Endothelial cell of umbilical vein (primary cell): Measurements from ENCODE around the gene TLR5. TPM values are rescaled to one million over a fixed set of nuclear protein-coding genes. Genes with fewer than 3 reads are reported as not detected.

Experiments used
- BruUV-seq: library from RNA; stranded (reverse); fragments of 400-500 nt; replicated peaks from 2 replicates; lab custom pipeline; 2021; lab: Mats Ljungman, UMichigan
- CTCF ChIA-PET: fragments of 300-600, 350-600 bp; sonication (Branson Sonifier 250); formaldehyde crosslinking; loops from one replicate; lab custom pipeline; 2021; ENCODE audit warnings: antibody characterized with exemption, inconsistent platforms; lab: Charles Lee
- POLR2A ChIA-PET: fragments of 300-600, 350-600 bp; sonication (Branson Sonifier 250); formaldehyde crosslinking; loops from one replicate; lab custom pipeline; 2021; ENCODE audit warnings: antibody characterized with exemption, inconsistent platforms; lab: Charles Lee
- DNase-seq: peaks from one replicate; pipeline ENCODE4 v3.0.0-alpha.2; 2011; ENCODE audit warnings: low read depth, low spot score
- FAIRE-seq: peaks from 2 replicates; lab custom pipeline; 2011; peaks lifted over from hg19 to GRCh38; lab: Jason Lieb, UNC
- H2AFZ ChIP-seq: 2 replicates; pipeline ENCODE4 v1.6.0; 2012; ENCODE audit warnings: low read depth, low read length, control low read depth, inconsistent platforms
- H3K27ac ChIP-seq: 2 replicates; pipeline ENCODE4 v1.5.1; 2011; ENCODE audit warnings: low read depth, mild to moderate bottlenecking, control low read depth, low read length, moderate library complexity; ENCODE audit not compliant: insufficient read depth
- H3K27me3 ChIP-seq, 2 experiments: 2 replicates each; pipeline versions ENCODE4 v1.6.0 to v1.6.1; 2011; ENCODE audit warnings: low read length in 2 of 2, mixed read lengths in 1 of 2; ENCODE audit not compliant: control insufficient read depth in 2 of 2, insufficient read depth in 2 of 2
- H3K36me3 ChIP-seq, 2 experiments: 2 replicates in 1 of 2; 3 replicates in 1 of 2; pipeline ENCODE4 v1.5.1; 2011; ENCODE audit warnings: low read length in 2 of 2, mild to moderate bottlenecking in 1 of 2, moderate library complexity in 1 of 2; ENCODE audit not compliant: control insufficient read depth in 2 of 2, insufficient read depth in 2 of 2; ENCODE audit errors: extremely low read depth in 1 of 2
- H3K4me1 ChIP-seq: 3 replicates; pipeline ENCODE4 v1.5.1; 2011; ENCODE audit warnings: mild to moderate bottlenecking, low read length; ENCODE audit not compliant: control insufficient read depth, insufficient read depth; ENCODE audit errors: extremely low read depth
- H3K4me2 ChIP-seq: 2 replicates; pipeline ENCODE4 v1.6.1; 2011; ENCODE audit warnings: low read length, control low read depth, mixed read lengths; ENCODE audit not compliant: insufficient read depth
- H3K4me3 ChIP-seq, 3 experiments: fragments of 200-600 bp in 1 of 3; sonication (generic), shearing (Covaris generic) in 1 of 3; replicated peaks in 1 of 3; 2 replicates each; pipeline ENCODE4 v1.5.1; 2011 to 2016; ENCODE audit warnings: control low read depth in 3 of 3, low read length in 3 of 3, mild to moderate bottlenecking in 2 of 3, inconsistent platforms in 1 of 3, low read depth in 1 of 3, moderate library complexity in 1 of 3; ENCODE audit not compliant: insufficient read depth in 1 of 3
- H3K79me2 ChIP-seq: 2 replicates; pipeline ENCODE4 v1.6.0; 2012; ENCODE audit warnings: low read length, inconsistent platforms; ENCODE audit not compliant: control insufficient read depth, insufficient read depth
- H3K9ac ChIP-seq: replicated peaks from 2 replicates; pipeline ENCODE3; 2011; ENCODE audit warnings: low read length, control low read depth; ENCODE audit not compliant: insufficient read depth; ENCODE audit errors: extremely low read depth
- H3K9me1 ChIP-seq: replicated peaks from 3 replicates; pipeline ENCODE4 v1.6.0; 2011; ENCODE audit warnings: mild to moderate bottlenecking, low read length; ENCODE audit not compliant: control insufficient read depth, insufficient read depth; ENCODE audit errors: extremely low read depth
- H3K9me3 ChIP-seq: replicated peaks from 2 replicates; pipeline ENCODE4 v1.5.1; 2012; ENCODE audit warnings: low read length, inconsistent platforms; ENCODE audit not compliant: control insufficient read depth, insufficient read depth
- H4K20me1 ChIP-seq: replicated peaks from 2 replicates; pipeline ENCODE3; 2011; ENCODE audit warnings: mild to moderate bottlenecking, low read length; ENCODE audit not compliant: control insufficient read depth, insufficient read depth; ENCODE audit errors: extremely low read depth
- CTCF ChIP-seq, 2 donors: IDR thresholded peaks; 1 replicate in 1 of 2; 2 replicates in 1 of 2; pipeline ENCODE4 v1.5.1; 2011; ENCODE audit warnings: low read length in 2 of 2, mild to moderate bottlenecking in 2 of 2, moderate library complexity in 2 of 2, control low read depth in 1 of 2, inconsistent platforms in 1 of 2, low read depth in 1 of 2; ENCODE audit not compliant: insufficient read depth in 1 of 2; ENCODE audit errors: extremely low read depth in 1 of 2
- EZH2 ChIP-seq: IDR thresholded peaks from 2 replicates; pipeline ENCODE4 v1.6.1; 2012; ENCODE audit warnings: borderline replicate concordance, low read depth, mild to moderate bottlenecking, moderate library complexity, low read length, inconsistent platforms; ENCODE audit not compliant: severe bottlenecking
- FOS ChIP-seq: IDR thresholded peaks from 2 replicates; pipeline ENCODE4 v1.6.1; 2011; ENCODE audit warnings: mild to moderate bottlenecking, low read length, moderate library complexity, borderline replicate concordance; ENCODE audit not compliant: insufficient read depth
- GATA2 ChIP-seq: IDR thresholded peaks from 2 replicates; pipeline ENCODE4 v1.7.0; 2011; ENCODE audit warnings: low read depth, mild to moderate bottlenecking, moderate library complexity, mixed read lengths, low read length; ENCODE audit not compliant: insufficient read length, insufficient read depth
- JUN ChIP-seq: IDR thresholded peaks from 2 replicates; pipeline ENCODE4 v1.6.1; 2011; ENCODE audit warnings: borderline replicate concordance, low read depth; ENCODE audit not compliant: insufficient read length, insufficient read depth
- MAX ChIP-seq: IDR thresholded peaks from 2 replicates; pipeline ENCODE4 v1.6.1; 2011; ENCODE audit not compliant: insufficient read depth, insufficient read length
- MYC ChIP-seq: IDR thresholded peaks from one replicate; pipeline ENCODE4 v1.6.1; 2011; ENCODE audit warnings: mild to moderate bottlenecking, low read depth, low read length
- POLR2A ChIP-seq: IDR thresholded peaks from 2 replicates; pipeline ENCODE4 v1.6.1; 2012; ENCODE audit warnings: low read depth, mild to moderate bottlenecking, control low read depth, low read length
- POLR2AphosphoS5 ChIP-seq: IDR thresholded peaks from 2 replicates; pipeline ENCODE4 v1.6.1; 2012; ENCODE audit warnings: low read depth, mild to moderate bottlenecking, control low read depth, low read length, moderate library complexity; ENCODE audit not compliant: insufficient read depth
- dilution Hi-C: fragments of 300-500 bp; cut with MboI; formaldehyde crosslinking; loops from one replicate; pipeline ENCODE4 v1.15.0; 2019; ENCODE audit warnings: low sequenced_read_pairs; ENCODE audit not compliant: extremely low pct_ligation_motif_present
- intact Hi-C: fragments of 100-400 bp; cut with micrococcal nuclease; formaldehyde crosslinking; loops from one replicate; pipeline ENCODE4 v1.10.0; 2022
- polyA plus RNA-seq, 4 experiments: library from polyadenylated mRNA; depleted of rRNA in 3 of 4; stranded (reverse) in 3 of 4; unstranded in 1 of 4; fragments of >200 nt; gene quantifications; 2 replicates each; pipeline versions ENCODE4 v1.2.1 to v1.2.3, GENCODE V29; 2011 to 2012; ENCODE audit warnings: missing spikeins in 1 of 4
- total RNA-seq: library from RNA; stranded (reverse); gene quantifications from 2 replicates; pipeline ENCODE4 v1.2.3, GENCODE V29; 2021

The TLR5 gene
- total and polyA plus RNA-seq, 2 donors (not counting 3 experiments of a cell fraction or from before 2014, with no cell fraction given), result 0.15 to 0.25 TPM

GRCh38 chr1:223150443-223150842 lies 7.4 kb upstream of the TLR5 start:
- H3K27me3 ChIP-seq, result peaks cover 0 to 7% of the 10 kb centered on the region in 2 experiments
- no peak overlapping the region for H3K4me2 ChIP-seq
- no peak overlapping the region for H3K27ac ChIP-seq
- H3K9me1 ChIP-seq, result no peaks in the 10 kb centered on the region
- no peak for FAIRE-seq
- no peak for DNase-seq
- ChIA-PET CTCF (interaction anchor here (1.0 to 4.2 kb wide), 6 partner anchors 15 to 60 kb away, joined by 3 to 24 read pairs (median 7); no protein-coding TSS in a partner anchor), POLR2A (no interaction called here)
- peaks cover 12% of the 10 kb centered on the region for H3K4me1 ChIP-seq
- no peaks in the 10 kb centered on the region for H3K79me2 ChIP-seq
- no peaks in the 10 kb centered on the region for H4K20me1 ChIP-seq
- no peaks in the 10 kb centered on the region for H3K36me3 ChIP-seq
- dilution Hi-C loops (no loop called here), intact Hi-C loops (no loop called here)
- TF ChIP-seq JUN (no peak), CTCF (IDR thresholded peaks at IDR 0.05; ENCODE audit: extremely low read depth in 1 of 2, insufficient read depth in 1 of 2, low read depth in 1 of 2, low read length in 2 of 2) (no peak), POLR2A (no peak), MYC (no peak), FOS (no peak), MAX (no peak), GATA2 (no peak), EZH2 (no peak), POLR2AphosphoS5 (no peak)
- H3K4me3 ChIP-seq, result no peak overlapping the region
- no peaks in the 10 kb centered on the region for H3K9me3 ChIP-seq
- no peak overlapping the region for H2AFZ ChIP-seq
- H3K9ac ChIP-seq, result no peak overlapping the region
- BruUV-seq, result no TSS peak
